Measurements from ENCODE around the gene SHISA3. TPM values are rescaled to one million over a fixed set of nuclear protein-coding genes. Genes with fewer than 3 reads are reported as not detected.

SHISA3 gene
- total and polyA plus RNA-seq, 5 donors from 2014 or later, result not detected

- Histone ChIP-seq H3K9me3 (ENCODE audit: control insufficient read depth in 2 of 2, low read length in 2 of 2) (no peaks in the 10 kb centered on the region), H3K27me3 (ENCODE audit: control insufficient read depth, insufficient read depth, low read length) (no peaks in the 10 kb centered on the region), H3K4me3 (ENCODE audit: low read depth, low read length) (no peak overlapping the region), H3K36me3 (ENCODE audit: control insufficient read depth, insufficient read depth, low read length) (peaks cover 36% of the 10 kb centered on the region), H3K4me1 (ENCODE audit: control insufficient read depth, insufficient read depth, low read length, poor library complexity, severe bottlenecking) (no peaks in the 10 kb centered on the region), H3K27ac (ENCODE audit: insufficient read depth, low read length, poor library complexity, severe bottlenecking) (no peak overlapping the region)
- no peak overlapping the region for H3K4me3 Mint-ChIP-seq
- no peak overlapping the region for H3K27ac Mint-ChIP-seq
- H3K4me1 Mint-ChIP-seq, result no peaks in the 10 kb centered on the region
- peaks cover 0 to 5% (median 0%) of the 10 kb centered on the region in 7 donors for H3K9me3 Mint-ChIP-seq
- DNase-seq, result no peak
- peaks cover 63% of the 10 kb centered on the region for H3K36me3 Mint-ChIP-seq
- no peak for ATAC-seq (ENCODE audit: low read depth in 2 of 2)
- H3K27me3 Mint-ChIP-seq, result no peaks in the 10 kb centered on the region
These were observed 49.5 kb downstream of the SHISA3 start for GRCh38 chr4:42446823-42447222.

Other genes starting within 250 kb of the SHISA3 start
- gene BEND4, start 244.8 kb upstream of the SHISA3 start, total RNA-seq, result 0.30 TPM
- under 1 TPM in 2 of 4 donors, not detected in 2; 0.11 to 0.56 TPM for gene BEND4, start 244.8 kb upstream of the SHISA3 start, polyA plus RNA-seq

Data from CD4-positive, CD25-positive, alpha-beta regulatory T cell (primary cell).